Transverse colon (tissue), 4 donors: ENCODE measurements around the gene BANP.

ENCODE experiments used
- CTCF ChIP-seq, 5 experiments: fragments of 200-600 bp in 3 of 5; fragments of 450-650 bp in 2 of 5; sonication (generic) in 3 of 5; IDR thresholded peaks; 1 replicate in 2 of 5; 2 replicates in 3 of 5; pipeline ENCODE4 v1.5.1; 2016 to 2017; ENCODE audit warnings: antibody characterized with exemption in 5 of 5, inconsistent platforms in 3 of 5, mild to moderate bottlenecking in 2 of 5, moderate library complexity in 1 of 5
- POLR2A ChIP-seq: fragments of 450-650 bp; IDR thresholded peaks from one replicate; pipeline ENCODE4 v1.6.1; 2016; ENCODE audit warnings: antibody characterized with exemption, mild to moderate bottlenecking, moderate library complexity
- POLR2AphosphoS5 ChIP-seq, 3 donors: sonication (generic); formaldehyde crosslinking; IDR thresholded peaks; one replicate each; pipeline ENCODE4 v1.6.1; 2016; ENCODE audit warnings: antibody characterized with exemption in 3 of 3

GRCh38 chr16:87996962-87997880 is 46.0 kb downstream of the BANP start:
- no peak for TF ChIP-seq CTCF (IDR thresholded peaks at IDR 0.05)
- no peak for TF ChIP-seq POLR2A
- TF ChIP-seq POLR2AphosphoS5 (IDR thresholded peaks at IDR 0.05) = no peak
